Hematopoietic multipotent progenitor cell treated with erythropoietin and hydrocortisone succinate and interleukin-3 and kit ligand, for 4 days (in vitro differentiated cells): Measurements from ENCODE around the gene NTN1.
A peak's percentile ranks its signal among the peaks of the same experiment; 100 is the strongest.

Experiments
- DNase-seq: peaks from one replicate; pipeline ENCODE4 v3.0.0-alpha.2; 2015

NTN1 gene

DNA sequence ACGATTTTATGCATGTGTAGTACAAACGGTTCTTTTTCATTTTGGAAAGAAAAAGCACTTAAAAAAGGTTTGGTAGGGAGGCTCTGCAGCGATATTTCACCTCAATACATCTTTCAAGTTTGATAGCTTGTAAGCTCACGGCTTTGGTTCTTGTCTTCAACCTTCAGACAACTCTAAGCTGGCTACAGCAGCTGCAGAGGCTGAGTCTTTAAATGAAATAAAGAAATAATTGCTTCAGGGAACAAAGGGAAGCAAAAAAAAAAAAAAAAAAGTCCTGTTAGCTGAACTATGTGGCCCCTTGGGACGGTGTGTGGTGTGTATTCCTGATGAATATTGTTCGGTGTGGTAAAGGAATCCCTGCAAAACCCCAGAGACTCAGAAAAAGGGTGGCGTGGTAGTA is 265.1 kb downstream of the NTN1 start:
- DNase-seq = no peak

DNA sequence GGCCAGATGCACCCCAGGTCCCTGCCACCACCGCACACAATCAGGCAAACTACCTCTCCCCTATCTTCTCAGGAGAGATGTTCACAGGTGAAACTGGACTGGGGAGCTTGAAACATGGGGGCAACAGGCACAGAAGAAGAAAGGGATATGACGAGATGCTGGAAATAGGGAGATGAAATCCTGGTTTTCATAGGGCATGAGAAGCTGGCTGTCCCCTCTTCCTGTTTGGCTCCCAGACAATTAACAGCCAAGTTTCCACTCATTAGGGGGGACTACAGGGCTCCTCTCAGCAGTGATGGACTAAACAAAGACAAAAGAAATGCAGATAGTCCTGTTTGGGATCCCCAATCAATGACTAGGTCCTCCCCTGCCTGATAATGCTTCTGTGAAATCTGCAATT is 266.0 kb downstream of the NTN1 start:
- DNase-seq = no peak

DNA sequence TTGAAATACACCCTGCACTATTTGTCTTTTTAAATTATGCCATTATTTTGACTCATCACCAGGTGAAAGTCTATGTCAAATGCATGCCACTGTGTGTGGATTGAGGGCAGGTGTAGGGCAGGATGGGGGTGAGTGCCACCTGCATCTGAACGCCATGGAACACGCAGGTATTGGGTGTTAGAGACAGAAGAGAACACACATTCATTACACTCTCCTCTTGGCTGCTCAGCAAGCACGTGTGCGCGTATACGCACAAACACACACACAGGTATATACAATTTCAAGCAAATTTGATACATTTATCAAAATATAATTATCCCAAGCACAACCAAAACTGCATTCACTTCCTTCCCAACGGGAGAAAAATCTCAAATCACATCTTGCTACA is 268.9 kb downstream of the NTN1 start:
- no peak for DNase-seq

DNA sequence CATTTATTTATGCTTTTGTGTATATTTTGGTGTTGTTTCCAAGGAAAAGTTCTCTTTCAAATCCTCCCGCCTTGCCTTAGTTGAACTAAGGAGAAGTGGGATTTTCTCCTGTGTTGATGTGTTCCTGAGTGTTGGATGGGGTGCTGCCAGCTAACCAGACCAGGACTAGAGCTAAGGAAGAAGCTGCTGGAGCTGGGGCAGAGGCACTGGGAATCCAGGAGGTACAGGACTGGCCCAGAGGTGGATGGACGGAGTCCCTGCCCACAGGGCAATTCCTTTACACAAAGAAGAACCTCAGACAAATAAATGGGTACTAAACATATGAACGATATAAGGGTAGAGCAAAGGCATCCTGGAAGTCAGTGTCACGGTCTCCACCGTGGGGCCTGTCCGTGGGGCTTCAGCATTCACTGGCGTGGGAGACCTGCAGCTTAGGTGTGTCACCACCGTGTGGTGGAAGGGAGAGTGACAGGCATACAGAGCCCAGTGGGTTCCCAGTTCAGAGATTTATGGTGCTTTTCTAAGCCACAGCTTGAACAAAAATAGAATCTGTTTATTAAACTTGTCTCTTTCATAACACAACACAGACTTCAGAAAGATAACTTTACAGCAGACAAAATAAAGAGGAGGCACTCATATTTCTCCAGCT is 270.7 kb downstream of the NTN1 start:
- DNase-seq = peak; percentile 59

DNA sequence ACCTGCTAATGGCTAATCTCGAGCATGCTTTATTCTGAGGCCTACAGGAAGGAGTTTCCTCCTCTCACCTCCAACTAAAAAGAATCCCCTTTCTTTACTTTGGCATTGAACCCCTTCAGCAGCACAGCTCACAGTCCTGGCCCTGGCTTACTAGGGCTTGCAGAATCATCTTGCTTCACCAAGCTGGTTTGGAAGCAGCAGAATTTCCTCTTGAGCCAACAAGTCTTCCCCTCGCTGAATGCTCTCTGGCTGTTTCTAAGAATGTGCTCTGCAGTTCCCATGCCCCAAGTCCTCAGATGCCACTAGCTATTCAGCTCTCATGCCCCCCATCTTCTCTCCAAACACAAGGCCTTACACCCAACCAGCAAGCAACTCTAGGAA is 271.2 kb downstream of the NTN1 start:
- DNase-seq = no peak
